Common myeloid progenitor, CD34-positive (primary cell): ENCODE measurements around the gene REL. TPM values are rescaled to one million over a fixed set of nuclear protein-coding genes. Genes with fewer than 3 reads are reported as not detected.

Experiments
- CTCF ChIA-PET: fragments of 350-600 bp; sonication (Branson Sonifier 250); formaldehyde crosslinking; loops from one replicate; lab custom pipeline; 2021; ENCODE audit warnings: antibody characterized with exemption; lab: Charles Lee
- POLR2A ChIA-PET: fragments of 350-600 bp; sonication (Branson Sonifier 250); formaldehyde crosslinking; loops from one replicate; lab custom pipeline; 2021; ENCODE audit warnings: antibody characterized with exemption; lab: Charles Lee
- DNase-seq, 3 donors: peaks; one replicate each; pipeline versions ENCODE4 v3.0.0 to v3.0.0-alpha.2; 2013
- H3K27ac ChIP-seq, 2 experiments: 1 replicate in 1 of 2; 2 replicates in 1 of 2; pipeline ENCODE4 v1.7.0; 2013; ENCODE audit warnings: inconsistent platforms in 2 of 2, low read length in 2 of 2, mild to moderate bottlenecking in 2 of 2, low read depth in 1 of 2, moderate library complexity in 1 of 2; ENCODE audit not compliant: severe bottlenecking in 2 of 2, insufficient read depth in 1 of 2, poor library complexity in 1 of 2
- H3K27me3 ChIP-seq, 5 experiments: replicated peaks in 2 of 5; 1 replicate in 3 of 5; 2 replicates in 2 of 5; pipeline versions ENCODE4 v1.6.1 to v1.7.0; 2013; ENCODE audit warnings: low read length in 4 of 5, mild to moderate bottlenecking in 2 of 5, moderate library complexity in 2 of 5, inconsistent platforms in 1 of 5; ENCODE audit not compliant: insufficient read depth in 5 of 5, control insufficient read depth in 4 of 5
- H3K36me3 ChIP-seq, 4 experiments: 1 replicate in 2 of 4; 2 replicates in 2 of 4; pipeline versions ENCODE4 v1.6.1 to v1.7.0; 2013; ENCODE audit warnings: low read length in 3 of 4, control low read depth in 1 of 4, mild to moderate bottlenecking in 1 of 4; ENCODE audit not compliant: control insufficient read depth in 4 of 4, insufficient read depth in 4 of 4
- H3K4me1 ChIP-seq, 4 experiments: 1 replicate in 3 of 4; 2 replicates in 1 of 4; pipeline versions ENCODE4 v1.6.1 to v1.7.1; 2013; ENCODE audit warnings: low read length in 3 of 4, mild to moderate bottlenecking in 3 of 4, control low read depth in 1 of 4, inconsistent platforms in 1 of 4, moderate library complexity in 1 of 4; ENCODE audit not compliant: control insufficient read depth in 4 of 4, insufficient read depth in 4 of 4; ENCODE audit errors: control extremely low read depth in 1 of 4
- H3K4me3 ChIP-seq, 7 experiments: 1 replicate in 4 of 7; 2 replicates in 3 of 7; pipeline versions ENCODE4 v1.5.1 to v1.7.0; 2013; ENCODE audit warnings: mild to moderate bottlenecking in 7 of 7, low read length in 6 of 7, moderate library complexity in 6 of 7, inconsistent platforms in 2 of 7, low read depth in 2 of 7, control low read depth in 1 of 7; ENCODE audit not compliant: insufficient read depth in 4 of 7, control insufficient read depth in 1 of 7; ENCODE audit errors: extremely low read depth in 1 of 7
- H3K9me3 ChIP-seq, 5 experiments: 1 replicate in 4 of 5; 2 replicates in 1 of 5; pipeline versions ENCODE4 v1.6.1 to v1.7.1; 2013; ENCODE audit warnings: low read length in 4 of 5, mild to moderate bottlenecking in 2 of 5, inconsistent platforms in 1 of 5, low read depth in 1 of 5, moderate library complexity in 1 of 5; ENCODE audit not compliant: control insufficient read depth in 4 of 5, insufficient read depth in 2 of 5; ENCODE audit errors: control extremely low read depth in 1 of 5
- WGBS: methylation state at CpG from one replicate; pipeline ENCODE4 v1.1.5; 2013; ENCODE audit not compliant: insufficient coverage; 5-methylcytosine and 5-hydroxymethylcytosine counted together
- polyA plus RNA-seq: library from polyadenylated mRNA; unstranded; fragments of 120-200 nt; gene quantifications from one replicate; pipeline ENCODE4 v1.2.1, GENCODE V29; 2013

The REL gene
- 26.8 TPM for polyA plus RNA-seq

- CTCF ChIA-PET = interaction anchor here (0.8 to 1.7 kb wide), 3 partner anchors 13 to 57 kb away, joined by 3 to 5 read pairs (median 4); no protein-coding TSS in a partner anchor
- POLR2A ChIA-PET = interaction anchor here (0.6 to 1.6 kb wide), 5 partner anchors 10 to 254 kb away, joined by 3 to 7 read pairs (median 4); no protein-coding TSS in a partner anchor
- Histone ChIP-seq H3K27ac (peak within 1 kb of the TSS; percentile 99), H3K4me1 (peaks cover 12 to 35% (median 27%) of the 10 kb centered on the region in 4 experiments), H3K9me3 (no peaks in the 10 kb centered on the region), H3K27me3 (no peaks in the 10 kb centered on the region), H3K4me3 (peak within 1 kb of the TSS; percentile 94 to 100 (median 97)), H3K36me3 (no peaks in the 10 kb centered on the region)
- WGBS = 0% methylated on average over 63 of the region's 90 CpGs
- DNase-seq = peak; percentile 90 to 95 (median 94)
These were observed at the start of gene REL for GRCh38 chr2:60881047-60881932. Gene REL, plus strand, starts transcription at chr2:60881574. Its CDS starts 267 bp downstream, at chr2:60881841.

GRCh38 chr2:60831921-60832320 is 49.5 kb upstream of the REL start:
- peaks cover 0 to 5% (median 0%) of the 10 kb centered on the region in 4 experiments for H3K4me1 ChIP-seq
- H3K36me3 ChIP-seq = no peaks in the 10 kb centered on the region
- H3K27ac ChIP-seq = no peak overlapping the region
- ChIA-PET CTCF (interaction anchor here (1.4 to 1.6 kb wide), 2 partner anchors 13 to 31 kb away, joined by 3 read pairs; no protein-coding TSS in a partner anchor), POLR2A (no interaction called here)
- no peaks in the 10 kb centered on the region for H3K27me3 ChIP-seq
- no peak overlapping the region for H3K4me3 ChIP-seq
- no peak for DNase-seq
- no peaks in the 10 kb centered on the region for H3K9me3 ChIP-seq

GRCh38 chr2:60832621-60833020 is 48.8 kb upstream of the REL start:
- H3K4me3 ChIP-seq = no peak overlapping the region
- DNase-seq = no peak
- ChIA-PET POLR2A (no interaction called here), CTCF (interaction anchor here (1.6 kb wide), 1 partner anchor 30 kb away, joined by 3 read pairs; no protein-coding TSS in a partner anchor)
- H3K36me3 ChIP-seq = no peaks in the 10 kb centered on the region
- H3K9me3 ChIP-seq = no peaks in the 10 kb centered on the region
- H3K4me1 ChIP-seq = peaks cover 0 to 5% (median 0%) of the 10 kb centered on the region in 4 experiments
- H3K27ac ChIP-seq = no peak overlapping the region
- WGBS = 100% methylated on average over 1 of the region's 2 CpGs
- no peaks in the 10 kb centered on the region for H3K27me3 ChIP-seq

GRCh38 chr2:60834270-60834717 is 47.1 kb upstream of the REL start:
- no peak for DNase-seq
- 100% methylated on average over 2 of the region's 2 CpGs for WGBS
- POLR2A ChIA-PET = no interaction called here

GRCh38 chr2:60836491-60836890 is 44.9 kb upstream of the REL start:
- ChIA-PET CTCF (no interaction called here), POLR2A (no interaction called here)
- H3K9me3 ChIP-seq = no peaks in the 10 kb centered on the region
- H3K4me3 ChIP-seq = no peak overlapping the region
- H3K27me3 ChIP-seq = no peaks in the 10 kb centered on the region
- no peak for DNase-seq
- H3K36me3 ChIP-seq = no peaks in the 10 kb centered on the region
- H3K4me1 ChIP-seq = peaks cover 0 to 19% (median 13%) of the 10 kb centered on the region in 4 experiments
- no peak overlapping the region for H3K27ac ChIP-seq
- 95% methylated on average over 3 of the region's 3 CpGs for WGBS

More at GRCh38 chr2:60834270-60834717, 47.1 kb upstream of the REL start:
- CTCF ChIA-PET = interaction anchor here (0.7 kb wide), 1 partner anchor 29 kb away, joined by 3 read pairs; no protein-coding TSS in a partner anchor
- peaks cover 0 to 5% (median 0%) of the 10 kb centered on the region in 4 experiments for H3K4me1 ChIP-seq
- H3K9me3 ChIP-seq = no peaks in the 10 kb centered on the region
- H3K27me3 ChIP-seq = no peaks in the 10 kb centered on the region
- no peak overlapping the region for H3K4me3 ChIP-seq
- H3K27ac ChIP-seq = no peak overlapping the region
- H3K36me3 ChIP-seq = no peaks in the 10 kb centered on the region

GRCh38 chr2:60837123-60837522 is 44.3 kb upstream of the REL start:
- peaks cover 0 to 20% (median 13%) of the 10 kb centered on the region in 4 experiments for H3K4me1 ChIP-seq
- H3K27ac ChIP-seq = no peak overlapping the region
- no peak for DNase-seq
- no peak overlapping the region for H3K4me3 ChIP-seq
- no peaks in the 10 kb centered on the region for H3K9me3 ChIP-seq
- no peaks in the 10 kb centered on the region for H3K36me3 ChIP-seq
- ChIA-PET CTCF (interaction anchor here (1.1 kb wide), 1 partner anchor 163 kb away, joined by 3 read pairs; no protein-coding TSS in a partner anchor), POLR2A (no interaction called here)
- no CpG with 5 or more reads among the region's 1 CpG for WGBS
- H3K27me3 ChIP-seq = no peaks in the 10 kb centered on the region
